Measurements from ENCODE around the gene RABGEF1.
"Not testable (repeated sequence)": the region's sequence is repeated elsewhere in the genome, so short reads cannot be mapped to it uniquely, and the experiment has no call there.

RABGEF1 gene

DNA sequence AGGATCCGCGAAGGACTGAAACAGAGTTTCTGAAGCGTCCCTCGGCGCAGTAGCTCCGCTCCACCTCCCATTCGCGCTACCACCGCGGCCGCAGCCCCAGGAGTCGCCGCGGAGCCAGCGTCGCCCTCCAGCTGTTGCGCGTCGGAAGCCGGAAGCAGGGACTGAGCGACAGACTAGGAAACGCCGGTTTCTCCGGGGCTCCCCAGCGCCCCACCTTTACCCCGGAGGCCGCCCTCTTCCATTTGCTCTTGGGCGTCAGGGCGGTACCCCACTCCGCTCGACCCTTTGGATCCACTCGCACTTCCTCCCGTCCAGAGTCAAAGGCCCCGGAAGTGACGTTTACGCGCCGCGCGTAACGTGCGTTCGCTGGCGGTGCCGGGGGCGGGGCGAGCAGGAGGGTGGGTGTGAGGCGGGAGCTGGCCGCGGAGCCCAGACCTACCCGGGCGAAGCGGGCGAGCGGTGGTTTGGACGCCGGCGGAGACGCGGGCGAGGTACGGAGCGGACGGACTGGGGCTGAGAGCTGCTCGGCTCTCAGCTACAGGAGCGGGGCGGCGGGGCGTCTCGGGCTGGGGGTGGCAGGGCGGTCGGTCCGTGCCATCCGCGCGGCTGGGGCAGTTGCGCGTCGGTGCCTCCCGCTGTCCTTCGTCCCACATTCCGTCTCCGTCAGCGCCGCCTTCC lies at the start of gene RABGEF1:
Gene RABGEF1 (plus strand): TSS at position 432 of the 678 bp plus-strand sequence. CDS start 31,167 bp downstream, outside the sequence.
- peak; percentile 70 for DNase-seq (ENCODE audit: low read depth)

GRCh38 chr7:66693331-66693730 lies 47.2 kb upstream of the RABGEF1 start:
- DNase-seq (ENCODE audit: low read depth): no peak

DNA sequence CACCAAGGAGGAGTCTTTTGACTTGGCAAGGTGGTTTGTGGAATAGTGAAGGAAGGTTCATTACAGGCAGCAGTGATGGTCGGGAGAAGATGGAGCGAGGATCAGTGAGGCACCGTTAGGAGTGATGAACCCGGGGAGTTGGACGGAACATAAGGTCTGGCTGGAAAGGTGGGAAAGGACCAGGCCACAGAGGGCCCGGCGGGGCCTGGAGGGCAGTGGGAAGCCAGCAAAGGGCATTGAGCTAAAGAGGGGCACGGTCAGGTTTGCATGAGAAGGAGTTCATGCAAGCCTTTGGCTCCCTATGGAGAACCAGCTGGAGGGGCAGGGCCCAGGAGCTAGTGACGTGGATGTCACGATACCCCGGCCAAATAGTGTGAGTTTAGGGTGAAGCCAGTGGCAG lies 46.2 kb upstream of the RABGEF1 start:
- DNase-seq (ENCODE audit: low read depth): no peak

GRCh38 chr7:66695417-66695816 lies 45.1 kb upstream of the RABGEF1 start:
- DNase-seq (ENCODE audit: low read depth): not testable (repeated sequence)

GRCh38 chr7:66696134-66696533 lies 44.4 kb upstream of the RABGEF1 start:
- not testable (repeated sequence) for DNase-seq (ENCODE audit: low read depth)

GRCh38 chr7:66696774-66697191 lies 43.8 kb upstream of the RABGEF1 start:
- no peak for DNase-seq (ENCODE audit: low read depth)

DNA sequence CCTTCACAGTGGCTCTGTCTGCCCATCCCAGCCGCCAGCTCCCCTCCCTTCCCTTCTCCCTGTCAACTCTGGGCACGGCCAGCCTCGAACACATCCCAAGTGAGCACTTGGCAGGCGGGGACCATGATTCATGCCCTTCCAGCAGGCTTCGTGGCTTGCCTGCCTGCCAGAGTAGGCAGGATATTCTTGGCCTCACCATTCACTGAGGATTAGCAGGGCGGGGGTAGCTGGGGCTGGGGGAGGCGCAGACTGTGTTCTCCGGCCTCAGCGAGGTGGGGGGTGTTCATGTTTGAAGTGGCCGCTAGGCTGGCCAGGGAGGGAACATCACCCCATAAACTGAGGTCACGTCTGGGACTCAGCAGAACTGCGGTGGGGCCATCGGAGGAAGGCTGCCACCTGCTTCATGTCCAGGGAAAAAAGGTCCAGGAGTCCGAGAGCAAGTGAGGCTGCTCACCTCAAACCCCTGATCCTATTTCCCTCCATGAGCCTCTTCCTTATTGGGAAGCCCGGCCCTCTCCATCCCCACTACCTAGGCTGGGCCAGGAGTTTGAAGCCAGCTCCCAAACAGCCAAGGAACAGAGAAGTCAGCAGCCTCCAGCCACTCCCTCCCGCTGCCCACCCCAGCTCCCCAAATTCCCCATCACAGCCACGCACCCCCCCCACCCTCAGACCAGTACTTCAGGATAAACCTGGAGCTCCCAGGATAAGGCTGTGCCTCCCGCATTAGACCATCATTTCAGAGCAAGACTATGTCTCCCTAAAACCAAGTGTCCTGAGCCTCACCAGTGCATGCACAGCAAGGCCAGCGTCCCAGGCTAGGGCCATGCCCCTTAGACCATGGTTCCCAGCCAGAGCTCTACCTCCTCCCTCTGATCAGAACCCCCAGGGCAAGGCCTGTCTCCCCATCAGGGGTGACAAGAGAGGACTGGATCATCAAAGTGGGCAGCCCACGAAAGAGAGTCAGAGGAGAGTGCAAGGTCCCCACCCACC lies 42.8 kb upstream of the RABGEF1 start:
- DNase-seq (ENCODE audit: low read depth): no peak

- DNase-seq (ENCODE audit: low read depth): no peak
These were observed 41.8 kb upstream of the RABGEF1 start for GRCh38 chr7:66698652-66699205.

DNA sequence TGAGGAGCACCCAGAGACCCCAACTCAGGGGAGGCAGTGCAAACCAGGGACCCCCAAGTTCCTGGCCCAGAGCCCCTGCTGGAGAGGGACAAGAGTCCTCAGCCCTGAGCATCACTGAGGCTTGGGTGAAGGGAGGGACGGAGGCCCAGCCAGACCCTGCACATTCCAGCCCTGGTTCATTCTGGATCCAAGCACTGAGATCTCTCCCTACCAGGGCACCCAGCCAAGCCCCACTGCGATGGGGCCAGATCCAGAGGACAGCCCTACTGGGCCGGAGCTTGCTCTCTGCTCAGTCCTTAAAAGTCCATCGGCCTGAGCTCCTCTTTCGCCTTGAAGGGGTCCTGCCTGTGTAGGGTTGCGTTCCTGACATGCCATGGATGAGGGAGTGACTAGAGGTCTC lies 40.5 kb upstream of the RABGEF1 start:
- no peak for DNase-seq (ENCODE audit: low read depth)

- no peak for DNase-seq (ENCODE audit: low read depth)
These were observed 39.9 kb upstream of the RABGEF1 start for GRCh38 chr7:66700633-66701131.

GRCh38 chr7:66707825-66708224 lies 32.7 kb upstream of the RABGEF1 start:
- no peak for DNase-seq (ENCODE audit: low read depth)

GRCh38 chr7:66710752-66711151 lies 29.8 kb upstream of the RABGEF1 start:
- DNase-seq (ENCODE audit: low read depth): not testable (repeated sequence)

DNA sequence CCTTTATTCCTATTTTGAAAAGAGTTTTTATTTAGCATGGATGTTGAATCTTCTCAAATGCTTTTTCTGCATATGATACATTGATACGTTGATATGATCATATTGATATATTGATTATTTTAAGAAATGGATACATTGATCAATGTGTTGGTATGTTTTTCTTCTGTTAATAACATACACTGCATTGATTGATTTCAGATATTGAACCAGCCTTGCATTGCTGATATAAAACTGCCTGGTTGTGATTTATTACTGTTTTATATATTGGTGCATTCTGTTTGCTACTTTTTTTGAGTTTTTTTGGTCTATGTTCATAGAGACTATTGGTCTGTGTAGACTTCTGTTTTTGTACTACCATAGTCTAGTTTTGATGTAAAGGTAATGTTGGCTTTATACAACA lies 26.8 kb upstream of the RABGEF1 start:
- no peak for DNase-seq (ENCODE audit: low read depth)

GRCh38 chr7:66716634-66717033 lies 23.9 kb upstream of the RABGEF1 start:
- DNase-seq (ENCODE audit: low read depth): not testable (repeated sequence)

DNA sequence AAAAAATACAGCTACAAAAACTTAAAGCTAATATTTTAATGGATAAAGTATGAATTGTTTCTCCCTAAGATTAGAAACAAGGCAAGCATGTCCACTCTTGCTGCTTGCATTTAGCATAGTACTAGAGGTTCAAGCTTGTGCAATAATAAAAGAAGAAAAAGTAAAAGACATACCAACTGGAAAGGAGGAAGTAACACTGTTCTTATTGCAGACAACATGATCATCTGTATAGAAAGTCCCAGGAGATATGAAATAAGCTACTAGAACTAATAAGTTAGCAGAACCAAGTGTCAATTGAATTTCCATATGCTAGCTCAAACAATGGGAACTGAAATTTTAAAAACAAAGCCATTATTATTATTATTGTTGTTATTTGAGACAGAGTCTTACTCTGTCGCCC lies 20.0 kb upstream of the RABGEF1 start:
- no peak for DNase-seq (ENCODE audit: low read depth)

DNA sequence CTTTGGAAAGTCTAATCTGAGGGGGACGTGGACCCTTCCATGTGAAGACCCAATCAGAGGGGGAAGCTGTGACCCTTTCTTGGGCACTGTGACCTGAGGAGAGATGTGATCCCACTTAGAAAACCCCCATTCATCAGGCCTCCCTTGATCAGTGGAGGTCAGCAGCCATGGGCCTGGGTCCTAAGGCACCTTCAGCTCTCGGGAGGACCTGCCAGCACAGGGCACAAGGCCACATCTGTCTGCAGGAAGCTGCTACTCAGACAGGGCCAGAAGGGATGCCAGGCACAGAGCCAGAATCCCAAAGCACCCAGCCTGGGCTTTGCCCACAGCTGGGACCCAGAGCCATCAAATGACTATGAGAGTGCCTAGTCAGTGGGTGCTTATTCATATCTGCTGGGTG lies 14.7 kb upstream of the RABGEF1 start:
- no peak for DNase-seq (ENCODE audit: low read depth)

DNA sequence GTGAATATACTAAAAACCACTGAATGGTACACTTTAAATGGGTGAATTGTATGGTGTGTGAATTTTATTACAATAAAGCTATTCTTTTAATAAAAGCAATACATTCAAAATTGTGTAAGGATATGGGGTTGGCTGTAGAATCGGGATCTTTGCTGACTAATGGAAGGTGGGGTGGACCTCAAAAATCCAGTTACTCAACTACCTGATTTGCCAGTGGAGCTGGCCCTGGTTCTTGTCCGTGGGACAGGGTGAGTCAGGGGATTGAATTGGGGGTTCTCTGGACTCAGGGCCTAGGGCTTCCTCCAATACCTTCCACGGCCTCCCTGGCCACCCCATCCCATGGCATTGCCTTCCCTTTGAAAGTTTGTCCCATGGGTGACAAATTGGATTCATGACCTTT lies 13.5 kb upstream of the RABGEF1 start:
- DNase-seq (ENCODE audit: low read depth): no peak

DNA sequence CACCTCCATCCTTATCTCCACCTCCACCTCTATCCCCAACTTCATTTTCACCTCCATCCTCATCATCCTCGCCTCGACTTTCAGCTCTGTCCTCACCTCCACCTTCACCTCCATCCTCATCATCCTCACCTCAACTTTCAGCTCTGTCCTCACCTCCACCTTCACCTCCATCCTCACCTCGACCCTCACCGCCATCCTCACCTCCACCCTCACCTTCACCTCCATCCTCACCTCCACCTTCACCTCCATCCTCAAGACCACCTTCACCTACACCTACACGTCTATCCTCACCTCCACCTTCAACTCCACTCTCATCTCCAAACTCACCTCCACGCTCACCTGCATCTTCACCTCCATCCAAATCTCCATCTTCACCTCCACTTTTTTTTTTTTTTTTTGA lies 12.0 kb upstream of the RABGEF1 start:
- no peak for DNase-seq (ENCODE audit: low read depth)

DNA sequence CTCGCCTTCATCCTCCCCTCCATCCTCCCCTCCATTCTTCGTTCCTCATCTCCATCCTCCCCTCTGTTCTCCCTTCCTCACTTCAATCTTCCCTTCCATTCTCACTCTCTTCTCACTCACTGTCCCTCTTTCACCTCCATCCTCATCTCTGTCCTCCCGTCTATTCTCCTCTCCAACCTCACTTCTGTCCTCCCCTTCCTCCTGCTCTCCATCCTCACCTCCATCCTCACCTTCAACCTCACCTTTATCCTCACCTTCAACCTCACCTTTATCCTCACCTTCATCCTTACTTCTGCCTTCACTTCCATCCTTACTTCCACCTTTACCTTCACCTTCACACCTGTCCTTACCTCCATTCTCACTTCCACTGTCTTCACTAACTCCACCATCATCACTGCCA lies 11.3 kb upstream of the RABGEF1 start:
- no peak for DNase-seq (ENCODE audit: low read depth)

DNA sequence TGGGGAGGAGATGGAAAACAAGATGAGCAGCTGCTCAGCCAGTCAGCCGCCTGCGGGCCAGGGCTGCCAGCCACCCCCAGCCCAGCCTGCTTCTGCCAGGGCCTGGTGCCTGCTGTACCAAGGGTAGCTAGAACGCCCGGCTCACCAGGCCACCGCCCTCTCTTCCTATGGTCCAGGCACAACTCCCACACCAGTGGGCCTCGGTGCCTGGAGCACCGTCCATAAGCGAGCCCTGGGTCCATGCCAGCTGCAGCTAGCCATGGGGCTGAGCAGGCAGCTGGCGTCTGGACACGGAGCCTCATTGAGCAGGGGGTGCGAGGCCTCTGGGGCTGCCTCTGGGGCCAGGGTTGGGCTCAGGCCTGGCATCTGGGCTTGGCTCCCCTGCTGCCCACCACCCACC lies 8.5 kb upstream of the RABGEF1 start:
- DNase-seq (ENCODE audit: low read depth): no peak

GRCh38 chr7:66732439-66732838 lies 8.1 kb upstream of the RABGEF1 start:
- no peak for DNase-seq (ENCODE audit: low read depth)

DNA sequence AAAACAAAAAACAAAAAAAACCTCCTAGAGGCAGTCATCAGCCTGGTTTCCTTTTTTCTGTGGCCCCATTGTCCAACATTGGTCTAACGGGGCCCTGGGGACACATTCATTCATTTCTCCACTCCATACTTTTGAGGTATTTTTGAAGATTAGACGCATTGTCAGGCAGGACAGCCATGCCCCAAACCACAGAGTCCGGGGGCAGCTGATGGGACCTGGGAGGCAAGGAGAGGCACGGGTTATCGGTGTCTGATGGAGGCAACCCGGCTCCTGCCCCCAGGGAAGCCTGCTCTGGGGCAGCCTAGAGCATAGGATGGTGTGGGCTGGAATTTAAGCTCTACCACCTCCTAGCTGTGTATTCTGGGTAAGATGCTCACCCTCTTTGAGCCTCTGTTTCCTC lies 6.5 kb upstream of the RABGEF1 start:
- no peak for DNase-seq (ENCODE audit: low read depth)

GRCh38 chr7:66735154-66735553 lies 5.4 kb upstream of the RABGEF1 start:
- DNase-seq (ENCODE audit: low read depth): no peak
